Measurements from ENCODE around the gene EPM2AIP1. TPM values are rescaled to one million over a fixed set of nuclear protein-coding genes. Genes with fewer than 3 reads are reported as not detected.

The EPM2AIP1 gene
- total and polyA plus RNA-seq, 2 donors (not counting 3 experiments of a cell fraction or from before 2014, with no cell fraction given), result 5.4 to 15.1 TPM

- no peak overlapping the region for H3K4me2 ChIP-seq (ENCODE audit: insufficient read depth, low read length)
- no peak overlapping the region for H3K27ac ChIP-seq (ENCODE audit: insufficient read depth, low read depth, low read length)
- CTCF ChIA-PET, result interaction anchor here (0.7 to 3.9 kb wide), 6 partner anchors 10 to 994 kb away, joined by 3 to 71 read pairs (median 4); no protein-coding TSS in a partner anchor
- H2AFZ ChIP-seq (ENCODE audit: low read depth, low read length), result no peak overlapping the region
- intact Hi-C loops (cut with micrococcal nuclease), result no loop called here
- no peak overlapping the region for H3K4me3 ChIP-seq (replicated peaks in 1 of 3; ENCODE audit: insufficient read depth in 1 of 3, low read depth in 1 of 3, low read length in 3 of 3)
- no TSS peak for BruUV-seq (replicated peaks)
- POLR2A ChIA-PET, result no interaction called here
- H3K9me1 ChIP-seq (replicated peaks; ENCODE audit: control insufficient read depth, extremely low read depth, insufficient read depth, low read length), result no peaks in the 10 kb centered on the region
- H3K79me2 ChIP-seq (ENCODE audit: control insufficient read depth, insufficient read depth, low read length), result no peaks in the 10 kb centered on the region
- no peaks in the 10 kb centered on the region for H3K27me3 ChIP-seq (ENCODE audit: control insufficient read depth in 2 of 2, insufficient read depth in 2 of 2, low read length in 2 of 2)
- TF ChIP-seq MAX (IDR thresholded peaks at IDR 0.05; ENCODE audit: insufficient read depth, insufficient read length) (no peak), POLR2AphosphoS5 (IDR thresholded peaks at IDR 0.05; ENCODE audit: insufficient read depth, low read depth, low read length) (no peak)
- H3K4me1 ChIP-seq (ENCODE audit: control insufficient read depth, extremely low read depth, insufficient read depth, low read length), result no peaks in the 10 kb centered on the region
- FAIRE-seq (no peak), DNase-seq (ENCODE audit: low read depth, low spot score) (no peak)
- dilution Hi-C loops (cut with MboI; ENCODE audit: extremely low pct_ligation_motif_present, low sequenced_read_pairs), result no loop called here
- H3K36me3 ChIP-seq (ENCODE audit: control insufficient read depth in 2 of 2, extremely low read depth in 1 of 2, insufficient read depth in 2 of 2, low read length in 2 of 2), result no peaks in the 10 kb centered on the region
- H3K9ac ChIP-seq (replicated peaks; ENCODE audit: extremely low read depth, insufficient read depth, low read length), result no peak overlapping the region
- H3K9me3 ChIP-seq (replicated peaks; ENCODE audit: control insufficient read depth, insufficient read depth, low read length), result no peaks in the 10 kb centered on the region
- no peaks in the 10 kb centered on the region for H4K20me1 ChIP-seq (replicated peaks; ENCODE audit: control insufficient read depth, extremely low read depth, insufficient read depth, low read length)
These were observed 32.4 kb downstream of the EPM2AIP1 start for GRCh38 chr3:36960502-36960901.

GRCh38 chr3:36959821-36960220 lies 33.1 kb downstream of the EPM2AIP1 start:
- Histone ChIP-seq H4K20me1 (replicated peaks; ENCODE audit: control insufficient read depth, extremely low read depth, insufficient read depth, low read length) (no peaks in the 10 kb centered on the region), H3K79me2 (ENCODE audit: control insufficient read depth, insufficient read depth, low read length) (no peaks in the 10 kb centered on the region), H3K4me1 (ENCODE audit: control insufficient read depth, extremely low read depth, insufficient read depth, low read length) (no peaks in the 10 kb centered on the region), H3K36me3 (ENCODE audit: control insufficient read depth in 2 of 2, extremely low read depth in 1 of 2, insufficient read depth in 2 of 2, low read length in 2 of 2) (no peaks in the 10 kb centered on the region), H2AFZ (ENCODE audit: low read depth, low read length) (no peak overlapping the region), H3K27ac (ENCODE audit: insufficient read depth, low read depth, low read length) (no peak overlapping the region), H3K27me3 (ENCODE audit: control insufficient read depth in 2 of 2, insufficient read depth in 2 of 2, low read length in 2 of 2) (peaks cover 0 to 2% of the 10 kb centered on the region in 2 experiments), H3K9me3 (replicated peaks; ENCODE audit: control insufficient read depth, insufficient read depth, low read length) (no peaks in the 10 kb centered on the region), H3K9ac (replicated peaks; ENCODE audit: extremely low read depth, insufficient read depth, low read length) (no peak overlapping the region), H3K4me2 (ENCODE audit: insufficient read depth, low read length) (no peak overlapping the region), H3K4me3 (replicated peaks in 1 of 3; ENCODE audit: insufficient read depth in 1 of 3, low read depth in 1 of 3, low read length in 3 of 3) (no peak overlapping the region), H3K9me1 (replicated peaks; ENCODE audit: control insufficient read depth, extremely low read depth, insufficient read depth, low read length) (no peaks in the 10 kb centered on the region)
- TF ChIP-seq CTCF (IDR thresholded peaks at IDR 0.05; ENCODE audit: extremely low read depth in 1 of 2, insufficient read depth in 1 of 2, low read depth in 1 of 2, low read length in 2 of 2), result no peak
- no peak for TF ChIP-seq MYC (IDR thresholded peaks at IDR 0.05; ENCODE audit: low read depth, low read length)
- TF ChIP-seq MAX (IDR thresholded peaks at IDR 0.05; ENCODE audit: insufficient read depth, insufficient read length), result no peak
- TF ChIP-seq FOS (IDR thresholded peaks at IDR 0.05; ENCODE audit: borderline replicate concordance, insufficient read depth, low read length), result no peak
- TF ChIP-seq GATA2 (IDR thresholded peaks at IDR 0.05; ENCODE audit: insufficient read depth, insufficient read length, low read depth, low read length), result no peak
- no peak for TF ChIP-seq EZH2 (IDR thresholded peaks at IDR 0.05; ENCODE audit: borderline replicate concordance, low read depth, low read length, severe bottlenecking)
- no peak for TF ChIP-seq POLR2A (IDR thresholded peaks at IDR 0.05; ENCODE audit: low read depth, low read length)
- TF ChIP-seq POLR2AphosphoS5 (IDR thresholded peaks at IDR 0.05; ENCODE audit: insufficient read depth, low read depth, low read length), result no peak
- no peak for TF ChIP-seq JUN (IDR thresholded peaks at IDR 0.05; ENCODE audit: borderline replicate concordance, insufficient read depth, insufficient read length, low read depth)
- CTCF ChIA-PET, result interaction anchor here (0.7 to 3.9 kb wide), 14 partner anchors 10 to 994 kb away, joined by 3 to 71 read pairs (median 5); partner anchors contain the start of gene TRANK1
- dilution Hi-C loops (cut with MboI; ENCODE audit: extremely low pct_ligation_motif_present, low sequenced_read_pairs), result no loop called here
- DNase-seq (ENCODE audit: low read depth, low spot score) (no peak), FAIRE-seq (no peak)
- intact Hi-C loops (cut with micrococcal nuclease), result loop anchor here (2.0 kb wide), 2 partner anchors 51 to 993 kb away; no protein-coding TSS in a partner anchor
- BruUV-seq (replicated peaks), result no TSS peak
- POLR2A ChIA-PET, result interaction anchor here (0.6 kb wide), 1 partner anchor 10 kb away, joined by 3 read pairs; no protein-coding TSS in a partner anchor
